HG02938 (cell line): ENCODE data around the gene GOLGA6C.
"Not testable (repeated sequence)": the region's sequence is repeated elsewhere in the genome, so short reads cannot be mapped to it uniquely, and the experiment has no call there.

Experiments used
- ATAC-seq: cut with Tn5 transposase; IDR thresholded peaks from one replicate; pipeline ENCODE4 v1.9.1; 2021; ENCODE audit warnings: mild to moderate bottlenecking, moderate library complexity; ENCODE audit not compliant: unreplicated experiment

The GOLGA6C gene

DNA sequence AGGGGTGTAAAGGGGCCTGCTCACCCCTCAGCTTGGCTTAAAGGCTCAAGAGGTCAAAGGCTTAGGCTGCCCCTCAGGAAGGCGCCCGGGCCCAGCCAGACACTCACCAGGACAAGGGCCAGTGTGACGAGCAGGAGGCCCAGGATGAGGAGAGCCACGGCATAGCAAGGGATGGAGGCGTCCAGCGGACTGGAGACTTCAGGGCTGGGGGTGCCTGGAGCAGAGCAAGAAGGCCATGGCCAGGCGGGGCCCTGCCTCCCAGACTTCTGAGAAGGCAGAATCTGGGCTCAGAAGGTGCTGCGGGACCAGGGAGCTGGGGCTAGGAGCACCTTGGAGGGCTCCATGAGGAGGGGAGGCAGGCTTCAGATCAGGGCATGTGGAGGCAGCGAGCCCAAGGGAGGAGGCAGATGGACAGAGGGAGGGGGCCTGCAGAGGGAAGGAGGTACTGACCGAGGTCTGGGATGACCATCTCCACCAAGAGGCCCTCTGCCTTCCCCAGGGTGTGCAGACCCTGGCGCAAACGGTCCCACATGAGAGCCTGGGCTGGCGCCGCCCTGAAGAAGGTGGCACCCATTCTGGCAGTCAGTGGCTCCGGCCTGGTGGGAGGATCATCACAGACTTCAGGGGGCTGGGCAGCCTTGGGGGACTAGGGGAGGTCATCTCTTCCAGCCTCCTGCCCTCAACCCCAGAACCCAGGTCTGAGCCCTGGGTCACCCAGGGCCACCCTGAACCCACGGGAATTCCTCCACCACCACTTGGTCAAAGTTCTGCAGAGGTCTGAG lies 32.0 kb upstream of the GOLGA6C start:
- ATAC-seq, result no peak

DNA sequence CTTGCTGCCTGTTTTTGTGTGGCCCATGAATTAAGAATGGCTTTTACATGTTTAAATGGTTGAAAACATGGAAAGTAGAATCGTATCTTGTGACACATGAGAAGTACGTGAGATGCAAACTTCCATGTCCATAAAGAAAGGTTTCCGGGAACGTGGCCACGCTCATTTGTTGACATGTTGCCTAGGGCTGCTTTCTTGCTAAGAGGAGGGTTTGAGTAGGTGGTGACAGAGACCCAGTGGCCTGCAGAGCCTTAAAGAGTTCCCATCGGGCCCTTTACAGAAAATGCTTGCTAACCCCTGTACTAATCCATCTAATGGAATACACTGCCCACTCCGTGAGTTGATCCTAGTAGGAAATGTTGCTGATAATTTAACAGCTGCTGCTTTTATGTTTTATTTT lies 31.0 kb upstream of the GOLGA6C start:
- not testable (repeated sequence) for ATAC-seq

- no peak for ATAC-seq
Observed at GRCh38 chr15:75227663-75228280, 30.4 kb upstream of the GOLGA6C start.

GRCh38 chr15:75228787-75229186 lies 29.3 kb upstream of the GOLGA6C start:
- no peak for ATAC-seq

DNA sequence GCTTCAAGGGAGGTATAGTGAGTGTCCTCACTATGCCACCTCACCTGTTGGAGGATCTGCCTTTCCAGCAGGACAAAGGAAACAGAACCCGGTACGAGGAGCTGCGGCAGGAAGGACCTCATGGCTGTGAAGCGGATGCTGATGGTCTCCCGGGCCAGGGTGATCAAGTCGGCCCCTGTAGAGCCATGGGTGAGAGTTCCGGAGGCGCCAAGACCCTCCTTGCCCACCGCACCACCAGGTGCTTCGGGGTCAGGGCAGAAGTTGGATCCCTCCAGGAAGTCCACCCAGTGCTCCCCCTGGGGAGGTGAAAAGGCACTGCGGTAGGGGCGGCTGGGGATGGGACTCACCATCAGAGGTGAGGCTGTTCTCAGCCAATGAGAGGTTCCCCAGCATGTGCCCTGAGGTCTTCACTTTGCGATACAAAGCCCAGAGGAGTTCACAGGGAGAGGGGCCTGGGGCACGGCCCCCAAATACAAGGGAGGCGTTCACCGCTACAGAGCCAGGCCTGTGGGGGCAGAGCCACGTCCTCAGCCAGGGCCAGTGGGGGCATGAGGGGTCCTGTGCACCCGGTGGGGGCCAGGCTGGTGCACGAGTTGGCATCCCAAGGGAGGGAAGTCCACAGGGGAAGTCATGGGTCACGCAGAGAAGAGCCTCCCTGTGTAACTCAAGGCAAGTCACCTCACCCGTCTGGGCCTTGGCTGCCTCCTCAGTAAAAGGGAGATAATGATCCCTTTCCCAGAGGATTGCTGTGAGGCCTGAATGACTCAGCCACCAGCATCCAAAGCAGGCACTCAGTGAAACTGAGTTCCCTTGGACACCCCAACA lies 28.7 kb upstream of the GOLGA6C start:
- ATAC-seq, result no peak

- ATAC-seq, result no peak
Observed at GRCh38 chr15:75230016-75230343, 28.2 kb upstream of the GOLGA6C start.

- no peak for ATAC-seq
Observed at GRCh38 chr15:75230551-75231371, 27.4 kb upstream of the GOLGA6C start.

GRCh38 chr15:75231836-75232235 lies 26.3 kb upstream of the GOLGA6C start:
- ATAC-seq, result no peak

DNA sequence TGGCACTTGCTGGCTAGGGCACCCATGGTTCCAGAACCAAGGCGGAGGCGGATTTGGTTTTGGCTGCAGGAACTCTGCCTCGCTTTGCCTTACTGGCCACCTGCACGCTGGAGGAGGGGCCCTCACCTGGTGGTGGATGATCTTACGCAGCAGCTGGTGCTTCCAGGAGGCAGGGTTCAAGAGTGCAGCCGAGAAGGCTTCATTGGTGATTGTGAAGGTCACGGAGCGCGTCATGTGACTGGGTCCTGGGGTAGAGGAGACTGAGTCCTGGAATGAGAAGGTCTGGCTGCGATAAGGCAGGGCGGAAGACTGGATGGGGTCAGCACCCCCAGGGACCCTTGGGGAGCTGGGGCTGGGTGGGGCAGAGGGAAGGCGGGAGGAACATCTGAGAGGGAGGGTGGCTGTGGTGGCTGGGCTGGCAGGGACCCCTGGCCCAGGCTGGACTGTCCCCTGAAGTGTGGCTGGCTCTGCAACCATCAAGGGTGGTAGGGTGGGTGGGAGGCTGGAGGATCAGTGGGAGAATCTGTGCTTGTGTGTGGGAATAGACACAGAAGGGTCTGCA lies 25.8 kb upstream of the GOLGA6C start:
- ATAC-seq, result no peak

GRCh38 chr15:75232826-75233503 lies 25.2 kb upstream of the GOLGA6C start:
- ATAC-seq, result no peak

DNA sequence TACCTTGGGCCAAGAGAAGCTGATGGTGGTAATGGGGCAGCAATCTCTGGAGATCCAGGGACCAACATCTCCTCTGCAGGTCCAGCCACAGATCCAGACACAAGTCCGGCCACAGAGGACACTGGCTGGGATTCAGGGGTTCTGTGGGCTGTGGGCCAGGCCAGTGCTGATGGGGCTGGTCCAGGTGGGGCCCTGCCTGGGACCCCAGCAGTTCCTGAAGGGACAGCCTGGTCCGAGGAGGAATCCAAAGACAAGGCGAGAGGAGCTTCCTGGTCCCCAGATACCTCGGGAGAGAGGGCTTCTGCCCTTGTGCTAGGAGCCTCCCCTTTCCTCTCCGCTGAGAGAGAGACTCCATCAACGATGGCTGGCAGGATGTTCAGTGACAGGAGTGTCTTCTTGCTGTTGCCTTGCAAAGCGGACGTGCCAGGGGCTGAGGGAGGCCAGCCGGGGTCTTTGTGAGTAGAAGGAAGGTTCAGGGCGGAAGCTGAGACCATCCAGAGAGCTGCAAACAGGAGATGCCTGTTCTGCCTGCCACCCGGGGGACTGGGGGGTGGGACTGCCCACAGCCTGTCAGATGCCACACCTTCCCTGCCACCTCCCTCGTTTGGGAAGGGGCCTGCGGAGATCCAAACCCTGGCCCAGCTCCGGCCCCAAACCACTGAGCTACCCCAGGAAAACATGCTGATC lies 24.5 kb upstream of the GOLGA6C start:
- no peak for ATAC-seq

- ATAC-seq, result no peak
Observed at GRCh38 chr15:75234191-75234810, 23.8 kb upstream of the GOLGA6C start.

GRCh38 chr15:75235051-75235673 lies 23.0 kb upstream of the GOLGA6C start:
- no peak for ATAC-seq

DNA sequence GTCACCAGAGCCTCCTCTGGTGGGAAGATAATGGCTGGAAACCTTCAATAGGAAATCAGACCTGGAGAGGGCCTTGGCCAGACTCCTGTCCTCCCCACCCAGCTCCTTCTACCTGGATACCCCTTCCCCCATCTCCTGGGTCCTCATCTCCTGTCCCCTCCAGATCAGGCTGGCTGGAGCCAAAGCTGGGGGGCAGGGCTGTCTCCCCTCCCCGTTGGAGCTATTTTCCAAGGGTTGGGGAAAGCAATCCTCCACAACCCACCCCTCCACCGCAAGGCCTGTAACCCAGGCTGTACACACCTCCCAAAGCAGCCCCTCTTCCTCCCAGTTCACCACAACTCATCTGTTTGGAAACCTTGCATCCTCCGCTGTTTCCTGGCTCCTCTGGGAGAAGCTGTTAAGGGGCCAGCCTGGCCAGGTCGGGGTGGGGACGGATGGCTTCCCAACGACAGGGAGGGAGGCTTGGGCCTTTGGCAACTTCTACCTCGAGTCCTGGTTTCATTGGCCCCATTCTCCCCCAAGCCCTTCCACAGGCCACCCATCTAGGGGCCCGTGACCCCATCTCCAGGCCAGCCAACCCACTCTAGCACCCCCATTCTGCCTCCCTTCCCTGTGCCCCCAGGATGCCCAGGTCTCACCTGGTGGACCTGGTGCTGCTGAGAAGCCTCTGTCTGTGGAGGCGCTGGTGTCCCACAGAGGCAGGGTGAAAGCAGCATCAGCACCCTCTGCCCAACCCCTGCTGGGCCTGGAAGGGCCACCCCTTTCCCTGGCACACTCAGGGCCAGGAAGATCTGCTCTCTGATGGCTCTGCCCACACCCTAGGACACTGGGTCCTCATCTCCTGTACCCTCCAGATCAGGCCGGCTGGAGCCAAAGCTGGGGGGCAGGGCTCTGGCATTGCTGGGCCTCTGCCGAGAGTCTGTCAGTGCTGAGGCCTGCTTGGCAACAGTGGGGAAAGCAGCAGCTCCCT lies 22.1 kb upstream of the GOLGA6C start:
- ATAC-seq, result no peak

- ATAC-seq, result no peak
Observed at GRCh38 chr15:75237316-75237982, 20.7 kb upstream of the GOLGA6C start.

GRCh38 chr15:75238150-75238549 lies 20.0 kb upstream of the GOLGA6C start:
- no peak for ATAC-seq

DNA sequence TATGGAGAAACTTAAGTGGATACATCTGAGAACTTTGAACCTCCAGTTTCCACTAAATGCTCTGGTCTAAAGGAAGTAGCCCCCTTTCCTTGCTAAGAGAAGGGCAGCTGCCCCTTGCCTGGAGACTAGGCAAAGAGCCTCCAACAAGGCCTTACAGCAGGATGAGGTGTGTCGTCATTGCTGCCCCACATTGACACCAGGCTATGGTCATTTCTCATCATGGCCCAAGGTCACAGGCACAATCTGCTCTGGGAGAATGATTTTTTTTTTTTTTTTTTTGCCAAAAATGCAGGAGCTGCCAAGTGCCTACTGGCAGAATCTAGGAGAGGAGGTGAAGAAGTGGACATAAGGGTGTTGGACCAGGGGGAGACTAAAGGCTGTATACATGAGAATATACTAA lies 12.4 kb upstream of the GOLGA6C start:
- ATAC-seq, result not testable (repeated sequence)
